Stomach (tissue), 9 donors: ENCODE data around the gene CEP70. TPM values are rescaled to one million over a fixed set of nuclear protein-coding genes. Genes with fewer than 3 reads are reported as not detected.
"Not testable (repeated sequence)": the region's sequence is repeated elsewhere in the genome, so short reads cannot be mapped to it uniquely, and the experiment has no call there.

ENCODE experiments used
- DNase-seq, 2 donors: peaks; one replicate each; pipeline versions ENCODE4 v3.0.0 to v3.0.0-alpha.2; 2013 to 2019
- H3K27ac ChIP-seq, 5 donors: fragments of 200-600 bp in 4 of 5; sonication (generic) in 4 of 5; one replicate each; pipeline ENCODE4 v1.5.1; 2013 to 2019; ENCODE audit warnings: mild to moderate bottlenecking in 1 of 5, moderate library complexity in 1 of 5
- H3K27me3 ChIP-seq, 3 donors: fragments of 200-600 bp; sonication (generic); one replicate each; pipeline ENCODE4 v1.5.1; 2017 to 2019; ENCODE audit warnings: mixed run types in 1 of 3
- H3K36me3 ChIP-seq, 4 donors: fragments of 200-600 bp; sonication (generic); 1 replicate in 3 of 4; 2 replicates in 1 of 4; pipeline ENCODE4 v1.5.1; 2016 to 2019
- H3K4me1 ChIP-seq, 4 donors: fragments of 200-600 bp; sonication (generic); one replicate each; pipeline ENCODE4 v1.5.1; 2016 to 2019
- H3K4me3 ChIP-seq, 4 donors: fragments of 200-600 bp; sonication (generic) in 3 of 4; one replicate each; pipeline ENCODE4 v1.5.1; 2016 to 2019; ENCODE audit warnings: mild to moderate bottlenecking in 1 of 4
- H3K9me3 ChIP-seq, 4 donors: fragments of 200-600 bp; sonication (generic); one replicate each; pipeline ENCODE4 v1.5.1; 2016 to 2019
- CTCF ChIP-seq, 7 experiments: fragments of 450-650 bp in 4 of 7; fragments of 200-600 bp in 3 of 7; sonication (generic) in 3 of 7; IDR thresholded peaks; one replicate each; pipeline ENCODE4 v1.5.1; 2016 to 2019; ENCODE audit warnings: antibody characterized with exemption in 7 of 7, control low read depth in 2 of 7, mild to moderate bottlenecking in 1 of 7
- EP300 ChIP-seq: sonication (generic); formaldehyde crosslinking; IDR thresholded peaks from one replicate; pipeline ENCODE4 v1.6.1; 2017; ENCODE audit warnings: antibody characterized with exemption
- POLR2A ChIP-seq, 4 donors: fragments of 450-650 bp; IDR thresholded peaks; one replicate each; pipeline ENCODE4 v1.6.1; 2016; ENCODE audit warnings: antibody characterized with exemption in 4 of 4, control low read depth in 2 of 4, mild to moderate bottlenecking in 1 of 4, moderate library complexity in 1 of 4
- POLR2AphosphoS5 ChIP-seq, 3 donors: sonication (generic); formaldehyde crosslinking; IDR thresholded peaks; one replicate each; pipeline ENCODE4 v1.6.1; 2016; ENCODE audit warnings: antibody characterized with exemption in 3 of 3
- WGBS, 5 donors: extraction: QIAGEN DNeasy Blood & Tissue Kit in 3 of 5; methylation state at CpG; one replicate each; pipeline versions ENCODE4 v1.1.5 to v1.1.7; 2013 to 2018; 5-methylcytosine and 5-hydroxymethylcytosine counted together
- intact Hi-C: fragments of 100-400 bp; cut with DNase I; formaldehyde crosslinking; loops from one replicate; pipeline ENCODE4 v1.15.1; 2023; ENCODE audit warnings: low total_unique reads
- polyA plus RNA-seq, 3 donors: library from polyadenylated mRNA; stranded (reverse); fragments of 200-250 nt; gene quantifications; one replicate each; pipeline ENCODE4 v1.2.3, GENCODE V29; 2013
- total RNA-seq, 5 donors: library from RNA; depleted of rRNA; stranded (reverse); fragments of >200 nt; gene quantifications; one replicate each; pipeline versions ENCODE4 v1.1.0 to v1.2.3, GENCODE V29; 2014 to 2016
- donor health status: healthy with polysubstance abuse.
- donor health status: Bipolar disorder and iron deficiency.
- donor health status: healthy.

Gene CEP70
- total and polyA plus RNA-seq, 8 donors, result 10.5 to 58.3 (median 17.2) TPM

GRCh38 chr3:138494607-138494929 lies 99.5 kb downstream of the CEP70 start:
- Histone ChIP-seq H3K9me3 (peaks cover 0 to 3% (median 2%) of the 10 kb centered on the region in 4 donors), H3K36me3 (peaks cover 0 to 51% (median 32%) of the 10 kb centered on the region in 4 donors), H3K27me3 (no peaks in the 10 kb centered on the region), H3K27ac (no peak overlapping the region), H3K4me1 (no peaks in the 10 kb centered on the region), H3K4me3 (no peak overlapping the region)
- no peak for DNase-seq
- TF ChIP-seq POLR2AphosphoS5 (IDR thresholded peaks at IDR 0.05), result no peak
- no peak for TF ChIP-seq EP300
- no peak for TF ChIP-seq POLR2A (IDR thresholded peaks at IDR 0.05)
- TF ChIP-seq CTCF (IDR thresholded peaks at IDR 0.05), result no peak
- intact Hi-C loops, result no loop called here

- intact Hi-C loops, result no loop called here
- 89 to 96% (median 93%) methylated on average over 3 of the region's 3 CpGs for WGBS, 5 donors
Measured at GRCh38 chr3:138493804-138494606, 100.1 kb downstream of the CEP70 start.

GRCh38 chr3:138492980-138493675 lies 100.9 kb downstream of the CEP70 start:
- Histone ChIP-seq H3K4me1 (no peaks in the 10 kb centered on the region), H3K4me3 (no peak overlapping the region), H3K36me3 (peaks cover 0 to 40% (median 21%) of the 10 kb centered on the region in 4 donors), H3K27me3 (no peaks in the 10 kb centered on the region), H3K27ac (no peak overlapping the region), H3K9me3 (peaks cover 0 to 14% (median 5%) of the 10 kb centered on the region in 4 donors)
- intact Hi-C loops, result no loop called here
- WGBS, 5 donors, result 94 to 99% (median 96%) methylated on average over 4 of the region's 4 CpGs
- no peak for TF ChIP-seq CTCF (IDR thresholded peaks at IDR 0.05)
- no peak for TF ChIP-seq POLR2AphosphoS5 (IDR thresholded peaks at IDR 0.05)
- TF ChIP-seq EP300, result no peak
- no peak for TF ChIP-seq POLR2A (IDR thresholded peaks at IDR 0.05)
- DNase-seq, result no peak

More at GRCh38 chr3:138493804-138494606, 100.1 kb downstream of the CEP70 start:
- Histone ChIP-seq H3K9me3 (peaks cover 0 to 9% (median 2%) of the 10 kb centered on the region in 4 donors), H3K27ac (no peak overlapping the region), H3K4me3 (no peak overlapping the region), H3K36me3 (peaks cover 0 to 46% (median 26%) of the 10 kb centered on the region in 4 donors), H3K27me3 (no peaks in the 10 kb centered on the region), H3K4me1 (no peaks in the 10 kb centered on the region)
- TF ChIP-seq CTCF (IDR thresholded peaks at IDR 0.05) (no peak), POLR2AphosphoS5 (IDR thresholded peaks at IDR 0.05) (no peak), EP300 (no peak)
- DNase-seq, result no peak

GRCh38 chr3:138491971-138492370 lies 102.1 kb downstream of the CEP70 start:
- H3K9me3 ChIP-seq, result peaks cover 7 to 25% (median 16%) of the 10 kb centered on the region in 4 donors
- no peak overlapping the region for H3K4me3 ChIP-seq
- H3K4me1 ChIP-seq, result no peaks in the 10 kb centered on the region
- no peak for TF ChIP-seq CTCF (IDR thresholded peaks at IDR 0.05)
- TF ChIP-seq POLR2AphosphoS5 (IDR thresholded peaks at IDR 0.05), result no peak
- no peak for TF ChIP-seq POLR2A (IDR thresholded peaks at IDR 0.05)
- no peak for TF ChIP-seq EP300
- H3K27ac ChIP-seq, result no peak overlapping the region
- peaks cover 0 to 34% (median 19%) of the 10 kb centered on the region in 4 donors for H3K36me3 ChIP-seq
- 91 to 100% (median 100%) methylated on average over 1 of the region's 1 CpG for WGBS, 5 donors
- DNase-seq, result no peak
- intact Hi-C loops, result no loop called here
- H3K27me3 ChIP-seq, result no peaks in the 10 kb centered on the region

- H3K9me3 ChIP-seq, result peaks cover 11 to 50% (median 34%) of the 10 kb centered on the region in 4 donors
- WGBS, 5 donors, result 87 to 97% (median 91%) methylated on average over 6 of the region's 6 CpGs
- H3K4me1 ChIP-seq, H3K4me3 ChIP-seq, DNase-seq, intact Hi-C loops, H3K27ac ChIP-seq, H3K27me3 ChIP-seq, H3K36me3 ChIP-seq: not testable (repeated sequence)
Measured at GRCh38 chr3:138486580-138486979, 107.5 kb downstream of the CEP70 start.

- H3K27ac ChIP-seq, H3K27me3 ChIP-seq, H3K36me3 ChIP-seq, DNase-seq, H3K4me1 ChIP-seq, intact Hi-C loops, H3K4me3 ChIP-seq: not testable (repeated sequence)
- WGBS, 5 donors, result 97 to 100% (median 98%) methylated on average over 5 to 17 of the region's 17 CpGs
- peaks cover 11 to 48% (median 34%) of the 10 kb centered on the region in 4 donors for H3K9me3 ChIP-seq
Measured at GRCh38 chr3:138484672-138485071, 109.4 kb downstream of the CEP70 start.
